ENCODE measurements around the gene S100A10. TPM values are rescaled to one million over a fixed set of nuclear protein-coding genes. Genes with fewer than 3 reads are reported as not detected.

Gene S100A10
- total and polyA plus RNA-seq, 2 of the 4 experiments (the other 2 are of a cell fraction) = 86.0 to 277 TPM

GRCh38 chr1:151970626-151971025 lies 23.0 kb downstream of the S100A10 start (continued):
- TF ChIP-seq, protein P1, sequence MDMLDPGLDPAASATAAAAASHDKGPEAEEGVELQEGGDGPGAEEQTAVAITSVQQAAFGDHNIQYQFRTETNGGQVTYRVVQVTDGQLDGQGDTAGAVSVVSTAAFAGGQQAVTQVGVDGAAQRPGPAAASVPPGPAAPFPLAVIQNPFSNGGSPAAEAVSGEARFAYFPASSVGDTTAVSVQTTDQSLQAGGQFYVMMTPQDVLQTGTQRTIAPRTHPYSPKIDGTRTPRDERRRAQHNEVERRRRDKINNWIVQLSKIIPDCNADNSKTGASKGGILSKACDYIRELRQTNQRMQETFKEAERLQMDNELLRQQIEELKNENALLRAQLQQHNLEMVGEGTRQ (IDR thresholded peaks at IDR 0.05; ENCODE audit: low read depth, low read length) = no peak

- Histone ChIP-seq H2BK15ac (ENCODE audit: low read depth, low read length) (no peak overlapping the region), H3K9me1 (ENCODE audit: insufficient read depth, low read length) (no peaks in the 10 kb centered on the region), H3K23ac (ENCODE audit: low read depth, low read length) (no peak overlapping the region), H3K18ac (ENCODE audit: low read depth, low read length) (no peak overlapping the region), H2BK5ac (ENCODE audit: low read depth, low read length, poor library complexity, severe bottlenecking) (no peak overlapping the region), H3K56ac (ENCODE audit: extremely low read depth, insufficient read depth, low read length) (no peak overlapping the region), H3K79me1 (ENCODE audit: low read depth in 1 of 2, low read length in 2 of 2) (no peaks in the 10 kb centered on the region), H3K9me3 (ENCODE audit: control insufficient read depth, insufficient read depth, low read length) (no peaks in the 10 kb centered on the region), H3K27ac (ENCODE audit: insufficient read depth, low read length) (no peak overlapping the region), H2BK120ac (ENCODE audit: low read depth, low read length) (no peak overlapping the region), H3K9ac (ENCODE audit: low read depth, low read length) (no peak overlapping the region), H2AFZ (replicated peaks; ENCODE audit: low read length, poor library complexity) (no peak overlapping the region), H2BK20ac (ENCODE audit: low read depth, low read length) (no peak overlapping the region), H2AK9ac (replicated peaks; ENCODE audit: low read depth, low read length, poor library complexity) (no peak overlapping the region), H3K4me1 (ENCODE audit: control insufficient read depth, insufficient read depth, low read length) (no peaks in the 10 kb centered on the region; the same call in 1 of the 2 replicates), H4K91ac (ENCODE audit: insufficient read depth, low read depth, low read length) (no peak overlapping the region), H3K4ac (ENCODE audit: low read depth, low read length) (no peak overlapping the region), H3K4me2 (ENCODE audit: low read depth, low read length) (no peak overlapping the region), H3K4me3 (ENCODE audit: insufficient read depth, low read depth, low read length) (no peak overlapping the region), H4K5ac (ENCODE audit: low read depth, low read length) (no peak overlapping the region), H4K8ac (ENCODE audit: low read depth in 2 of 2, low read length in 2 of 2) (no peak overlapping the region), H3K14ac (replicated peaks; ENCODE audit: low read depth, low read length) (no peak overlapping the region), H3K27me3 (ENCODE audit: control insufficient read depth, insufficient read depth, low read length) (no peaks in the 10 kb centered on the region), H2AK5ac (ENCODE audit: low read depth, low read length) (no peak overlapping the region), H3K36me3 (ENCODE audit: control insufficient read depth, insufficient read depth, low read length) (no peaks in the 10 kb centered on the region), H4K20me1 (ENCODE audit: insufficient read depth, low read length) (peaks cover 5% of the 10 kb centered on the region; the same call in 1 of the 2 replicates)
- no peak for DNase-seq
- intact Hi-C loops (cut with micrococcal nuclease) = no loop called here
- in situ Hi-C loops (cut with MboI; ENCODE audit: low sequenced_read_pairs) = no loop called here
- WGBS, 2 experiments (ENCODE audit: extremely low coverage in 2 of 2, insufficient read length in 1 of 2) = 60% methylated on average over 1 of the region's 5 CpGs; no CpG with 5 or more reads in 1 of the 2 experiments
- ChIA-PET CTCF (interaction anchor here (0.6 to 4.5 kb wide), 3 partner anchors 20 to 35 kb away, joined by 3 to 67 read pairs (median 3); no protein-coding TSS in a partner anchor), POLR2A (ENCODE audit: unreplicated experiment) (no interaction called here)
- BruUV-seq (replicated peaks) = no TSS peak
- ATAC-seq (ENCODE audit: low read depth) = no peak
- dilution Hi-C loops (cut with HindIII; ENCODE audit: low sequenced_read_pairs, unreplicated experiment) = no loop called here
- TF ChIP-seq MXI1 (IDR thresholded peaks at IDR 0.05; ENCODE audit: borderline replicate concordance, low read depth, low read length) (no peak), FOS (IDR thresholded peaks at IDR 0.05; ENCODE audit: low read depth, low read length) (no peak), RFX5 (IDR thresholded peaks at IDR 0.05; ENCODE audit: low read depth, low read length) (no peak), CEBPB (IDR thresholded peaks at IDR 0.05; ENCODE audit: low read depth, low read length) (no peak), POLR2A (IDR thresholded peaks at IDR 0.05; ENCODE audit: low read depth, low read length) (no peak), MAZ (IDR thresholded peaks at IDR 0.05; ENCODE audit: borderline replicate concordance, low read depth, low read length) (no peak), MAFK (IDR thresholded peaks at IDR 0.05; ENCODE audit: low read depth, low read length) (no peak), NFE2L2 (IDR thresholded peaks at IDR 0.05; ENCODE audit: low read depth, low read length) (no peak), RAD21 (IDR thresholded peaks at IDR 0.05; ENCODE audit: low read length) (no peak), CHD1 (IDR thresholded peaks at IDR 0.05; ENCODE audit: low read depth, low read length) (no peak)
- TF ChIP-seq, protein P1 (IDR thresholded peaks at IDR 0.05; ENCODE audit: low read depth, low read length) = no peak
- TF ChIP-seq, protein P2, sequence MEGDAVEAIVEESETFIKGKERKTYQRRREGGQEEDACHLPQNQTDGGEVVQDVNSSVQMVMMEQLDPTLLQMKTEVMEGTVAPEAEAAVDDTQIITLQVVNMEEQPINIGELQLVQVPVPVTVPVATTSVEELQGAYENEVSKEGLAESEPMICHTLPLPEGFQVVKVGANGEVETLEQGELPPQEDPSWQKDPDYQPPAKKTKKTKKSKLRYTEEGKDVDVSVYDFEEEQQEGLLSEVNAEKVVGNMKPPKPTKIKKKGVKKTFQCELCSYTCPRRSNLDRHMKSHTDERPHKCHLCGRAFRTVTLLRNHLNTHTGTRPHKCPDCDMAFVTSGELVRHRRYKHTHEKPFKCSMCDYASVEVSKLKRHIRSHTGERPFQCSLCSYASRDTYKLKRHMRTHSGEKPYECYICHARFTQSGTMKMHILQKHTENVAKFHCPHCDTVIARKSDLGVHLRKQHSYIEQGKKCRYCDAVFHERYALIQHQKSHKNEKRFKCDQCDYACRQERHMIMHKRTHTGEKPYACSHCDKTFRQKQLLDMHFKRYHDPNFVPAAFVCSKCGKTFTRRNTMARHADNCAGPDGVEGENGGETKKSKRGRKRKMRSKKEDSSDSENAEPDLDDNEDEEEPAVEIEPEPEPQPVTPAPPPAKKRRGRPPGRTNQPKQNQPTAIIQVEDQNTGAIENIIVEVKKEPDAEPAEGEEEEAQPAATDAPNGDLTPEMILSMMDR (conservative IDR thresholded peaks at IDR 0.05; ENCODE audit: low read depth, low read length) = no peak
- TF ChIP-seq, protein P3, sequence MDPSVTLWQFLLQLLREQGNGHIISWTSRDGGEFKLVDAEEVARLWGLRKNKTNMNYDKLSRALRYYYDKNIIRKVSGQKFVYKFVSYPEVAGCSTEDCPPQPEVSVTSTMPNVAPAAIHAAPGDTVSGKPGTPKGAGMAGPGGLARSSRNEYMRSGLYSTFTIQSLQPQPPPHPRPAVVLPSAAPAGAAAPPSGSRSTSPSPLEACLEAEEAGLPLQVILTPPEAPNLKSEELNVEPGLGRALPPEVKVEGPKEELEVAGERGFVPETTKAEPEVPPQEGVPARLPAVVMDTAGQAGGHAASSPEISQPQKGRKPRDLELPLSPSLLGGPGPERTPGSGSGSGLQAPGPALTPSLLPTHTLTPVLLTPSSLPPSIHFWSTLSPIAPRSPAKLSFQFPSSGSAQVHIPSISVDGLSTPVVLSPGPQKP (IDR thresholded peaks at IDR 0.05; ENCODE audit: borderline replicate concordance, low read depth, low read length) = no peak
Observed at GRCh38 chr1:151970128-151970527, 23.5 kb downstream of the S100A10 start.

Data from IMR-90 (cell line).